HG02884 (cell line): ENCODE measurements around the gene PLP1.
A peak's percentile ranks its signal among the peaks of the same experiment; 100 is the strongest.
"Not testable (repeated sequence)": the region's sequence is repeated elsewhere in the genome, so short reads cannot be mapped to it uniquely, and the experiment has no call there.

ENCODE experiments used
- ATAC-seq: cut with Tn5 transposase; IDR thresholded peaks from one replicate; pipeline ENCODE4 v1.9.1; 2021; ENCODE audit warnings: mild to moderate bottlenecking, moderate library complexity; ENCODE audit not compliant: unreplicated experiment

PLP1 gene

DNA sequence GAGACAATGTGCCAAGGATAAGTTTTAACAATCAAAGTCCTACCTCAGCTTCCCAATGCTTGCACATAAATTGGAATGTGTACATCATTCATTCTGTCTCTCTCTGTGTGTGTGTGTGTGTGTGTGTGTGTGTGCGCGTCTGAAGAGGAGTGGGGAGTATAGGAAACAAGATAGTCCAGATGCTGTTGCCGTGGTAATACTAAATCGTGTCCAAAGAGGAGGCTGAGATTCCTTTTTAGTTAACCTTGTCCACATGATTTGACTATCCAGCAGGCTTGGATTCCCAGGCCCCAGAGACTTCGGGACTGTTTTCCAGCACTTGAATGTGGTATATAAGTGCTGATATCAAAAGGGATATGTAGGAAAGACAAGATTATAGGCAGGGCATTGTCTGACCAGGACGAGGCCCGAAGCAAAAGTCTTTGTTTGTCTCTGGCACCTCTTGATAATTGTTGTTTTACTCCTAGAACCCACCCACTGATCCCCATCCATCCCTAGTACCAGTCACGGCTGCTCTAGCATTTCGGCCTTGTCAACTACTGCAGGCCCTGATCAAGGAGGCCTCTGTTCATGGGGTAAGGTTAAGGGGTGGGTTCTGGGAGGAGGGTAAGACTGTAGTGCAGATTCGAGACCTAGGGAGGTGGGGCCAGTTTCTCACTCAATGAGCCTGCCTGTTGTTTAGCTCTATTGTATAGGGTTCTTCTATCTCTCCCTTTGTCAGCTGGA is 3.9 kb downstream of the PLP1 start:
- ATAC-seq, result no peak

DNA sequence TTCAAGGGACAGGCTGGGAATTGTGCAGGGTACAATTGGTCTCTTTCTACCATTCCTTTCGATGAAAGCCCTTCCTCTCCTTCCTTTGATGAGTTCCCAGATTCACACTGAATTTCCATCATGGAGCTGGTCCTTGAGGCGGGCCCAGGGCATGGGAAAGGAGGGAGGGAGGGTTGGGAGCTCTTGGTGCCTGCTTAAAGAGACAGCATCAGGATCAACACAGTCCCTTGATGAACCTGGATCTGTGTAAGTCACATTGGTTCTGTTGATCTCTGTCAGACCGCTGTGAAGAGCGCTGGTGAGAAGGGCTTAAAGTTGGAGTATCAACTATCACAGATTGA is 4.4 kb downstream of the PLP1 start:
- no peak for ATAC-seq

GRCh38 chrX:103781706-103782105 is 5.1 kb downstream of the PLP1 start:
- no peak for ATAC-seq

- no peak for ATAC-seq
Measured at GRCh38 chrX:103782640-103783039, 6.0 kb downstream of the PLP1 start.

DNA sequence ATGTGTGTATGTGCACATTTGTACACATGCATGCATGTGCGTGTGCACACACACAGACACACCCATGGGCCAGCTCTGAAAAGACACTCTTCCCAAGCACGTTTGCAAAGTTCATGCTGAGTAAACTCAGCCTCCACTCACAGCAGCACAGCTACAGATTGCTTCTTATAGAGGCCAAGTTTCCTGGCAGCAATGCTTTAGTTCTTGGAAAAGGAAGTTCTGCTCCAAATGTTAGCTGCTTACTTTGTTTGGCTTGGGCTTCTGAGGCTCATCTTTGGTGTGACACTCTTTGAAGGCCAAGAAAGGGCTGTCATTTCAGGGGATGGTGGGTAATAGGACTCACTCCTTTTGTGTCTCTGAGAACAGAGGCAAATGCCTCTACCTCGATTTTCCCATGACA is 6.6 kb downstream of the PLP1 start:
- ATAC-seq, result no peak

GRCh38 chrX:103783971-103784370 is 7.3 kb downstream of the PLP1 start:
- ATAC-seq, result no peak

DNA sequence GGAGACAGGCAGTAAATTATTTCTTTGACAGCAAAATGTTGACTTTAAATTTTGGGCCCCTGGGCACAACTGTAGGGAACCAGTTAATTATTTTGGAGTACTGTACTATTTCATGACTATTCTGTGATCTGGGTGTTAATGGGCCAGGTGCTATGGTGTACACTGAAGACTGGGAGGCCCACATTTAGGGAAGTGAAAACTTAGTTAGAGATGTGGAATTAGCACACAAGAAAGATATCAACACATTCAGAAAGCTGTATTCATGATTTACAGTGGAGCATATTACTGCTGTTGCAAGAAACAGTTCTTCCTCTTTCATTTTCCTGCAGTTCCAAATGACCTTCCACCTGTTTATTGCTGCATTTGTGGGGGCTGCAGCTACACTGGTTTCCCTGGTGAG is 12.4 kb downstream of the PLP1 start:
- peak; percentile 97 for ATAC-seq

- ATAC-seq, result no peak
Measured at GRCh38 chrX:103791228-103791627, 14.6 kb downstream of the PLP1 start.

DNA sequence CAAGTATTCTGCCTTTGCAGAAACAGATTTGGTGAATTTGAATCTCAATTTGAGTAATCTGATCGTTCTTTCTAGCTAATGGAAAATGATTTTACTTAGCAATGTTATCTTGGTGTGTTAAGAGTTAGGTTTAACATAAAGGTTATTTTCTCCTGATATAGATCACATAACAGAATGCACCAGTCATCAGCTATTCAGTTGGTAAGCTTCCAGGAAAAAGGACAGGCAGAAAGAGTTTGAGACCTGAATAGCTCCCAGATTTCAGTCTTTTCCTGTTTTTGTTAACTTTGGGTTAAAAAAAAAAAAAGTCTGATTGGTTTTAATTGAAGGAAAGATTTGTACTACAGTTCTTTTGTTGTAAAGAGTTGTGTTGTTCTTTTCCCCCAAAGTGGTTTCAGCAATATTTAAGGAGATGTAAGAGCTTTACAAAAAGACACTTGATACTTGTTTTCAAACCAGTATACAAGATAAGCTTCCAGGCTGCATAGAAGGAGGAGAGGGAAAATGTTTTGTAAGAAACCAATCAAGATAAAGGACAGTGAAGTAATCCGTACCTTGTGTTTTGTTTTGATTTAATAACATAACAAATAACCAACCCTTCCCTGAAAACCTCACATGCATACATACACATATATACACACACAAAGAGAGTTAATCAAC is 15.3 kb downstream of the PLP1 start:
- ATAC-seq, result no peak

GRCh38 chrX:103792916-103793544 is 16.4 kb downstream of the PLP1 start:
- no peak for ATAC-seq

GRCh38 chrX:103793545-103793940 is 16.9 kb downstream of the PLP1 start:
- no peak for ATAC-seq

GRCh38 chrX:103794119-103794518 is 17.5 kb downstream of the PLP1 start:
- ATAC-seq, result no peak

DNA sequence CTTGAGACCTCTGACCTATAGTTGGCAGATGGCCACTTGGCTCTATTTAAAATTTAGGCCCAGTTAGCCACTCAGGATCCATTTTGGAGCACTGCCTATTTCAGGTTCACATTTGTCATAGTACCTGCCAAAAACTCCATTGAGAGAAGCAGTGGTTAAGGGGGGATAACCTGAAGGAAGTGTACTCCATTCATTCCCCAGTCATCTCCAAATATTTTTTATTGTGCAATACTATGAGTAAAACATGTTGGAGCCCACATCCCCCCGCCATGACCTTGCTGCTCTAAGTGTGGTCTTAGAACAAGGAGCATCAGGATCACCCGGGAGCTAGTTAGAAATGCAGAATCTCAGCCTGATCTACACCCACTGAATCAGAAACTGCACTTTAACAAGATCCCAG is 21.1 kb downstream of the PLP1 start:
- no peak for ATAC-seq

DNA sequence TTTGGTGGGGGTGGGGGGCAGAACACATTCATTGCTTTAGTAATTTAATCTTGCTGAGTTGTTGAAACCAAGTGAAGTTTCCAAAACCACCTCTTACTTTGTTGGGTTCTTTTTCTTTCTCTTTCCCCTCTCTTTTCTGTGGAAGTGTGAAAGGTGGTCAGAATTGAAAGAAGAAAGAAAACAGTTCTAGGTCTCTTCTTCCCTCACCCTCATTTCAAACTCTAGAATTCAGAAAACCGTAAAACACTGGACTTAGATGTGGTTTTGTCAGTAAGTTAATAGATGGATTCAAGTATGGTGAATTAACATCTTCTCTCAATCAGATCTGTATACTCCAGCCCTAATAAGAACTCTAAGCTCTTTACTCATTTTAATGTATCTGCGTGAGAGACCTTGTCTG is 23.7 kb downstream of the PLP1 start:
- no peak for ATAC-seq

DNA sequence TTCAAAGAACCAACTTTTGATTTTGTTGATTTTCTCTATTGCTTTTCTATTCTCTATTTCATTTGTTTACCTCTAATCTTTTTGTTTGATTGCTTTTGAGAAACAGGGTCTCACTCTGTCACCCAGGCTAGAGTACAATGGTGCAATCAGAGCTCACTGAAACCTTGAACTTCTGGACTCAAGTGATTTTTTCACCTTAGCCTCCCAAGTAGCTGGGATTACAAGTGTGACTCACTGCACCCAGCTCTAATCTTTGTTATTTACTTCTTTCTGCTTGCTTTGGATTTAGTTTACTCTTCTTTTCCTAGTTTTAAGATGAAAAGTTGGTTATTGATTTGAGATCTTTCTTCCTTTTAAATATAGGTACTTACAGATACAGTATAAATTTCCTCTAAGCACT is 29.2 kb downstream of the PLP1 start:
- ATAC-seq, result no peak

- no peak for ATAC-seq
Measured at GRCh38 chrX:103806862-103807474, 30.3 kb downstream of the PLP1 start.

- ATAC-seq, result no peak
Measured at GRCh38 chrX:103811858-103812257, 35.2 kb downstream of the PLP1 start.

- not testable (repeated sequence) for ATAC-seq
Measured at GRCh38 chrX:103817101-103817500, 40.5 kb downstream of the PLP1 start.

DNA sequence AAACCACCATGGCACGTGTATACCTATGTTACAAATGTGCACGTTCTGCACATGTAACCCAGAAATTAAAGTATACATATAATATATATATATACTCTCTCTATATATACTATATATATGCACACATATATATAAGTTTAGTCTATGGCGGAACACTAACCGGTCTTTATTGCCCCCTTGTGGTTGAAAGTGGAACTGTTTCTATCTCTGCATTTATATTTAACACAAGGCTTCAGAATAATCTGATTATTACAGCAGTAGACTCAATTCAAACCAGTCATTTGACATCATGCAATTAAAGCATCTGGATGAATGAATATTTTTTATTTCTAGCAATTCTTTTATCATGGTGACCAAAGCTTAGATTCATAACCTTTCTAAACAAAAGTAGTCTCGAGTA is 40.9 kb downstream of the PLP1 start:
- no peak for ATAC-seq

DNA sequence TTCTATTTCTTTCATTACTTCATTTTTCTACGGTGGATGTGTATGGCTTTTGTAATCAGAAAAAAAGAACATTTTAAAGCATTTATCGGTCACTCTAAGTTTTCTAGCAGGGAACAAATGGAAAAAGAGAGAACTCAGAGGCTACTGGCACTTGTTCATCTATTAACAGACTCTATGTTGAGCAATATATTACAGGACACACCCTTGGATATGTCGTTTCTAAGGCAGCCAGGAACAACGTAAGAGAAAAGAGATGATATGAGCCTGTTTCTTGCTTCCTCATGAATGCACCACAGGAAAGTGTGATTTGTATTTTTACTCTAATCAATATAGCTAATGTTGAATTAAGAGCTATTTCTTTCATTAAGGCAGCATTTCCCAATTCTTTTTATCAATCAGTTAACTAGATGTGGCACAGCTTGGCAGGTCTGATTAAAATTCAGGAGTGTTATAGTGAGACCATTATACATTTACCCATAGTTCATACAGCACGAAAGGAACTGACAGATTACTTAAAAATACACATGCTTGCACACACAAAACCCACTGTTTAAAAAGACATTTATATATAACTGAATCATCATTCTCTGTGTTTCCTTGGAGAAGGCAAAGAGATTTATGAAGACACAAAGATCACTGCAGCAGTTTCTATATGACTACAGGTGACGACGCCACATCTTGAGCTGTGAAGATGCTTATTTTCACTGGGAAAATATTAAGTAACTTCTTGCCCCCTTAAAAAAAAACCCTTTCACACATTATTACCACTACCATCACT is 42.4 kb downstream of the PLP1 start:
- no peak for ATAC-seq

DNA sequence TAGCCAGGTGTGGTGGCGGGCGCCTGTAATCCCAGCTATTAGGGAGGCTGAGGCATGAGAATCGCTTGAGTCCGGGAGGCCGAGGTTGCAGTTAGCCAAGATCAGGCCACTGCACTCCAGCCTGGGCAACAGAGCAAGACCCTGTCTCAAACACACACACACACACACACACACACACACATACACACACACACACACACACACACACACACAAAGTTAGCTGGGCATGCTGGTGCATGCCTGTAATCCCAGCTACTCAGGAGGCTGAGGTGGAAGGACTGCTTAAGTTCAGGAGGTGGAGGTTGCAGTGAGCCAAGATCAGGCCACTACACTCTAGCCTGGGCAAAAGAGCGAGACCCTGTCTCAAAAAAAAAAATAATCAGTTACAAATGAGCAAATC is 44.2 kb downstream of the PLP1 start:
- not testable (repeated sequence) for ATAC-seq
